WERI-Rb-1 (cell line): ENCODE data around the gene NLGN1.

Experiments
- DNase-seq: peaks from one replicate; pipeline ENCODE4 v3.0.0-alpha.2; 2020
- H3K27ac ChIP-seq: fragments of 250-450 bp; sonication (Bioruptor Pico); 2 replicates; pipeline ENCODE4 v1.5.1; 2020; ENCODE audit warnings: mild to moderate bottlenecking, moderate library complexity
- H3K27me3 ChIP-seq: fragments of 250-450 bp; sonication (Bioruptor Pico); 2 replicates; pipeline ENCODE4 v1.5.1; 2021; ENCODE audit warnings: mild to moderate bottlenecking, low read depth, moderate library complexity; ENCODE audit not compliant: insufficient read depth, severe bottlenecking
- H3K36me3 ChIP-seq: fragments of 250-450 bp; sonication (Bioruptor Pico); 2 replicates; pipeline ENCODE4 v1.5.1; 2020; ENCODE audit warnings: mild to moderate bottlenecking, moderate library complexity
- H3K4me3 ChIP-seq: 2 replicates; pipeline ENCODE4 v1.5.1; 2011; ENCODE audit warnings: low read depth, mild to moderate bottlenecking, control low read depth, low read length
- H3K9me3 ChIP-seq: fragments of 250-450 bp; sonication (Bioruptor Pico); 2 replicates; pipeline ENCODE4 v1.5.1; 2021; ENCODE audit warnings: mild to moderate bottlenecking, moderate library complexity; ENCODE audit not compliant: severe bottlenecking
- TF ChIP-seq, protein P1 (sequence below): IDR thresholded peaks from 2 replicates; pipeline ENCODE4 v1.5.1; 2011; ENCODE audit warnings: low read depth, mild to moderate bottlenecking, control low read depth, inconsistent platforms, low read length

Gene NLGN1

DNA sequence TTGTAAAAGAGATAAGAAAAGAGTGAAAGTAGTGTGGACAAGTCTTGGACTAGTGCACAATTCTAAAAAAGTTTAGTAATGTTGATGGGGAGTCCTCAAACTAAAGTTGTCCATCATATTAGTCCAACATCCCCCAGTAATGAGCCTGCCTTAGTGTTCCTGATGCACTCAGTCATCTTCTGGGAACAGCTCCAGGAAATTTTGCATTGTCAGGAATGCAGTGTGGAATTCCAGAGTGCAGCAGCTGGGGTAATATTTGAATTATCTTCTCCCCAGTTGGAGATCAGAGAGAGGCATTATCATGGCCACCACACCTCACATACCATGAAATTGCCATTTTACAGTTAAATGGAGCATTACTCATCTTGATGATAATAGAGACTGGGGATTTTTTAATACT, 932.8 kb downstream of the NLGN1 start:
- Histone ChIP-seq H3K36me3 (no peaks in the 10 kb centered on the region), H3K27ac (no peak overlapping the region), H3K9me3 (no peaks in the 10 kb centered on the region), H3K4me3 (no peak overlapping the region), H3K27me3 (no peaks in the 10 kb centered on the region)
- TF ChIP-seq, protein P1, sequence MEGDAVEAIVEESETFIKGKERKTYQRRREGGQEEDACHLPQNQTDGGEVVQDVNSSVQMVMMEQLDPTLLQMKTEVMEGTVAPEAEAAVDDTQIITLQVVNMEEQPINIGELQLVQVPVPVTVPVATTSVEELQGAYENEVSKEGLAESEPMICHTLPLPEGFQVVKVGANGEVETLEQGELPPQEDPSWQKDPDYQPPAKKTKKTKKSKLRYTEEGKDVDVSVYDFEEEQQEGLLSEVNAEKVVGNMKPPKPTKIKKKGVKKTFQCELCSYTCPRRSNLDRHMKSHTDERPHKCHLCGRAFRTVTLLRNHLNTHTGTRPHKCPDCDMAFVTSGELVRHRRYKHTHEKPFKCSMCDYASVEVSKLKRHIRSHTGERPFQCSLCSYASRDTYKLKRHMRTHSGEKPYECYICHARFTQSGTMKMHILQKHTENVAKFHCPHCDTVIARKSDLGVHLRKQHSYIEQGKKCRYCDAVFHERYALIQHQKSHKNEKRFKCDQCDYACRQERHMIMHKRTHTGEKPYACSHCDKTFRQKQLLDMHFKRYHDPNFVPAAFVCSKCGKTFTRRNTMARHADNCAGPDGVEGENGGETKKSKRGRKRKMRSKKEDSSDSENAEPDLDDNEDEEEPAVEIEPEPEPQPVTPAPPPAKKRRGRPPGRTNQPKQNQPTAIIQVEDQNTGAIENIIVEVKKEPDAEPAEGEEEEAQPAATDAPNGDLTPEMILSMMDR, result no peak
- DNase-seq, result no peak

DNA sequence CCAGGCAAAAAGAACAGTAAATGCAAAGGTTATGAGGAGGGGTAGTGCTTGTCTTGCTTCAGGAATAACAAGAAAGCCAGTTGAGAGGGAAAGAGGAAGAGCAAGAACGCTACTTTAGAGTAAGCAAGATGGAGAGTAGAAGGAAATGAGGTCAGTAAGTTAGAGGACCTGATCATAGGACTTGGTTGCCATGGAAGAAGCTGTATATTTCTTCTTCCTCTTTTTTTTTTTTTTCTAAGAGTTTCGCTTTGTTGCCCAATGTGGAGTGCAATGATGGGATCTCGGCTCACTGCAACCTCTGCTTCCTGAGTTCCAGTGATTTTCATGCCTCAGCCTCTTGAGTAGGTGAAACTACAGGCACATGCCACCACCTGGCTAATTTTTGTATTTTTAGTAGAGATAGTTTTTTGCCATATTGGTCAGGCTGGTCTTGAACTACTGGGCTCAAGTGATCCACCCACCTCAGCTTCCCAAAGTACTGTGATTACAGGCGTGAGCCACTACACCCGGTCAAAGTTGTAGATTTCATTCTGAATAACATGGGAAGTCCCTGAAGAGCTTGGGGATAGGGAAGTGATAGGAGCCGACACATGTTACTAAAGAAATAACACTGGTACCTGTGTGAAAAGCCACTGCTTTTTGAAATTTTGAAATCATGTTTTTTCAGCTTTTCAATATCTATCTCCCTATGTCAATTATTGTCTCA, 933.7 kb downstream of the NLGN1 start:
- Histone ChIP-seq H3K4me3 (no peak overlapping the region), H3K9me3 (no peaks in the 10 kb centered on the region), H3K27me3 (no peaks in the 10 kb centered on the region), H3K36me3 (no peaks in the 10 kb centered on the region), H3K27ac (no peak overlapping the region)
- no peak for DNase-seq
- TF ChIP-seq, protein P1, result no peak

DNA sequence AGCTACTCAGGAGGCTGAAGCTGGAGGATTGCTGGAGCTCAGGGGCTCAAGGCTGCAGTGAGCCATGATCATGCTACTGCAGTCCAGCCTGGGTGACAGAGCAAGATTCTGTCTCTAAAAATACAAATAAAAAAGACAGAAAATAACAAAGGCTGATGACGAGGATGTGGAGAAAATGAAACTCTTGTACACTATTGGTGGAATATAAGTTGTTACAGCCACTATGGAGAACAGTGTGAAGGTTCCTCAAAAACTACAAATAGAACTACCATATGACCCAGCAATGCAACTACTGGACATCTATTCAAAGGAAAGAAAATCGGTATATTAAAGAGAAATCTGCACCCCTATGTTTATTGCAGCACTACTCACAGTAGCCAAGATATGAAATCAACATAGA, 934.8 kb downstream of the NLGN1 start:
- Histone ChIP-seq H3K27ac (no peak overlapping the region), H3K36me3 (no peaks in the 10 kb centered on the region), H3K27me3 (no peaks in the 10 kb centered on the region), H3K9me3 (no peaks in the 10 kb centered on the region), H3K4me3 (no peak overlapping the region)
- DNase-seq, result no peak
- TF ChIP-seq, protein P1, result no peak

DNA sequence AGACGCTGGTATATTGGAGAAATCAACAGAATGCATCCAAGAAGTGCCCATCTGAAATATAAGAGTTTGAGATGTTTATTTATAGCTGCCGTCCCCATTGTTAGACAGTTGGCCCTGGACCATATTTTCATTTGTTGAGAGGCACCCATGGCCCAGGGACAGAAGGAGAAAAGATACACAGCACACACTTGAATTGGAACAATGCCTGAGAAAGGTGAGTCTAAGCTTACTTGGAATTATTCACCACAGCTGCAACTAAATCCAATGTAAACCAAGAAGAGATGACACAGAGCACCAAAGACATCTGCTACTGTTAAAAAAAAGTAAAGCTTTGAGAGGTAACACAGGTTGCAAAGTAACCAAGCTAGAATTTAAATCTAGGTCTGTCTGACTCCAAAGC, 936.1 kb downstream of the NLGN1 start:
- TF ChIP-seq, protein P1, result no peak
- Histone ChIP-seq H3K9me3 (no peaks in the 10 kb centered on the region), H3K4me3 (no peak overlapping the region), H3K27ac (no peak overlapping the region), H3K27me3 (no peaks in the 10 kb centered on the region), H3K36me3 (no peaks in the 10 kb centered on the region)
- no peak for DNase-seq

DNA sequence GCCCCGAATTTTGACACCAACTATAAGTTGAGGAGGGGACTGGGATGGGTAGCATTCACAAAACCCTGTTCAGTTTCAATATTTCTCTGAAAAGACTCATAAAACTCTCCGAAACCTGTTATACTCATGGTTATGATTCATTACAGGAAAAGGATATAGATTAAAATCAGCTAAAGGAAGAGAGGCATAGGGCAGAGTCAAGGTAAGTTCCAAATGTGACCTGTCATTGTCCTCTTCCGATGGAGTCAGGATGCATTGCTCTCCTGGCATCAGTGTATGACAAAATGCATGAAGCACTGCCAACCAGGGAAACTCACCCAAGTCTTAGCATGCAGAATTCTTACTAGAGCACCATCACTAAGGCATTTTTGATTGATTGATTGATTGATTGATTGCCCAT, 936.6 kb downstream of the NLGN1 start:
- no peak overlapping the region for H3K4me3 ChIP-seq
- TF ChIP-seq, protein P1, result no peak
- no peaks in the 10 kb centered on the region for H3K36me3 ChIP-seq
- no peak overlapping the region for H3K27ac ChIP-seq
- H3K9me3 ChIP-seq, result no peaks in the 10 kb centered on the region
- no peak for DNase-seq
- H3K27me3 ChIP-seq, result no peaks in the 10 kb centered on the region

DNA sequence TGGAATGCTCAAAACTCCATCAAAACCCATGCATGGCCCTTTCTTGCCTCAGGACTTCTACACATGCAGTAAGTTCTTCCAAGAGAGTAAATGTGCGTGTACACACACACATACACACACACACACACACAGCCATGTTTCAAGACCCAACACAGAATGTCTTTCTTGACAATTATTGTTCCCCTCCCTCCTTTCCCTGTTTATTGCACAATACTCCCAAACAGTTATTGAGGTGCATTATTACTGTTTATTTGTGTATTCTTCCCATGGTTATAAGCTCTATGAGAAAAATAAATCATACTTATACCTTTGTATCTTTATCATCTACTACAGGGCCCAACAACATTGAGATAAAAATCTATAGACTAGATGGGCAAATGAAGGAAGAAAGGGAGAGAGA, 937.8 kb downstream of the NLGN1 start:
- no peak for DNase-seq
- H3K4me3 ChIP-seq, result no peak overlapping the region
- TF ChIP-seq, protein P1, result no peak
- H3K36me3 ChIP-seq, result no peaks in the 10 kb centered on the region
- H3K27me3 ChIP-seq, result no peaks in the 10 kb centered on the region
- H3K27ac ChIP-seq, result no peak overlapping the region
- H3K9me3 ChIP-seq, result no peaks in the 10 kb centered on the region
